HG03045 (cell line): ENCODE data around the gene FRS2.
A peak's percentile ranks its signal among the peaks of the same experiment; 100 is the strongest.

ENCODE experiments used
- ATAC-seq: cut with Tn5 transposase; IDR thresholded peaks from one replicate; pipeline ENCODE4 v1.9.1; 2021; ENCODE audit warnings: mild to moderate bottlenecking, moderate library complexity; ENCODE audit not compliant: unreplicated experiment

Gene FRS2

DNA sequence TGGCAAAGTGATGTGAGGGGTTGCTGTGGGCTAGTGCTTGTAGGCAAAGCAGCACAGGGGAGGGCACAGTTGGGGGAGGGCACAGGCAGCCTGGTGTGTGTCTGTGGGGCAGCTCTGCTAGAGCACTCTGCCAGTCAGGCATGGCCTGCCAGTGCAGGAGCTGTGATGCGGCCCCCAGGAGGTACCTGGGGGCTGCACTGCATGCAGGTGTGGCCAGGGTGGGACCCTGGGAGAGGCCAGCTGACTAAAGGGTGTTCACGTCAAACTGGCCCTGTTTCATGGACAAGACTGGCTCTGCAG is 54.1 kb downstream of the FRS2 start:
- ATAC-seq, result no peak

DNA sequence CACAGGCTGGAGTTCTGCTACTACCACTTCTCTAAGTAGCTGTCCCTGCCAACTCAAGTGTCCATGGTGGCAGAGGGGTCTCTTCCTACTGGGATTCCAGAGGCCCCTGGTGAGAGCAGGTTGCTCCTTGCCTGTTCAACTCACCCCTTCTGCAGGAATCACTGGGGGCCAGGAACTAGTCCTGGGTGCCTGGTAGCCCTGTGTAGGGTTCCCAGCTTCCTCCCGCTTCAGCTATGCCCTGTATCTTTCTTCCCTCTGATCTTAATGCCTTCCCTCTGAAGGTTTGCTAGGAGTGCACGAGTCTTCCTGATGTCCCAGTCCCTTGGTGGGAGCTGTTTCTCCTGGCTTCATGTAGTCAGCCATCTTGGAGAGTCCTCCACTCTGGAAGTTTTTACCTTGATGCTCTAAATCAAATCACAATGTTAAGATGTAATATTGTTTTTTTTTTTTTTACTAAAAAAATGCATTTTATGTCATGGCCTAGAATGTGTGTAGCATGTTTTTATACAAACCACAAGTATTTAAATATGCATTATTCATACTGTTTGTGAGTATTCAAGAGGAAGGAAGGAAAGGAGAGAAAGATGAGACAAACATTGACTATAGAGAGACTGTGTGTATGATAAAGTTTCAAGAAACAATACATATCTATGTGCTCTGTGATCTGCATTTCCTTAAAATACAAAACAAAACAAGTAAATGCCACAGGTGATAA is 54.7 kb downstream of the FRS2 start:
- ATAC-seq, result no peak

DNA sequence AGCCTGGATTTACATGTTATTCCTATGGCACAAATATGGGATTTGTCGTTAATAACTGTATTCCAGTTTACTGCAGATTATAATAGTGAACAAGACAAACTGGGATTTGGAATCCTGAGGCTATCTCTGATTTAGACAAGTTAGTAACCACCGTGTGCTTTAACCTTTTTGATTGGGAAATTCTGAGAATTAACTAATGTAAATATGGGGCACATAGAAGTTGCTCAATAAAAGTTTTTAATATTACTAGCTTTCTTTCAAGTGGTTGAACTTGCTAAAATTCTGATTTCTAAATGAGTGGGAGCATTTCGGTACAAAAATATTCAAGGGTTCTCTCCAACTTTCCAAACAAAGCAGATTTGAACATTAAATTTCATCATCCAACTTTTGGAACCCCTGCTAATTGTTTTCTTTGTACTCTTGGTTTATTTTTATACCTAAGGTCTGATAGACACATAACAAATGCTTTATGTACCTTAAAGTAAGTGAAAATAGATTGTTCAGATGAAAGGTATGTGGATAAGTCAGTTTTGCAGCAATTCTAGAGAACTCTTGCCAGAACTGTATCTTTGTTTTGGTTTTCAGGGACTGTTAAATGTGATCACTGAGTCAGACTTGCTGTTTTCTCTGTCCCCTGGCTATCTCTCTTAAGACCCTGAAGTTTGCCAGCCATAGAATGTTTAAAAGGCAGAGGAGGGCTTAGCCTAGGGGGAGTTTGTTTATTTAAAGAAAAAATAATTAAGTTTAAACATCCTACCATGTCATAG is 57.5 kb downstream of the FRS2 start:
- ATAC-seq, result no peak

DNA sequence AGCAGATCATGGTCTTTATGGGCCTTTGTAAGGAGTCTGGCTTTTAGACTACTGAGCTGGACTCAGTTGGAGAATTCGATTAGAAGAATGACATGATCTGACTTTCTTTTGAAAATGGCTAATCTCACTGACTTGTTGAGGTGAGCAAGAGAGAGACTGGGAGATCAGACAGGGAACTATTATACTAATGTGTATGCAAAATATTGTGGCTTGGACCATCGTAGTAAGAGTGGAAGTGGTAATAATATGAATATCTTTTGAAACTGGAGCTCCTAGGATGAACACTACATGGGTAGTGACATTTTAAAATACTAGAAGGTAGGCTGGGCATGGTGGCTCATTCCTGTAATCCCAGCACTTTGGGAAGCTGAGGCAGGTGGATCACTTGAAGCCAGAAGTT is 58.8 kb downstream of the FRS2 start:
- no peak for ATAC-seq

DNA sequence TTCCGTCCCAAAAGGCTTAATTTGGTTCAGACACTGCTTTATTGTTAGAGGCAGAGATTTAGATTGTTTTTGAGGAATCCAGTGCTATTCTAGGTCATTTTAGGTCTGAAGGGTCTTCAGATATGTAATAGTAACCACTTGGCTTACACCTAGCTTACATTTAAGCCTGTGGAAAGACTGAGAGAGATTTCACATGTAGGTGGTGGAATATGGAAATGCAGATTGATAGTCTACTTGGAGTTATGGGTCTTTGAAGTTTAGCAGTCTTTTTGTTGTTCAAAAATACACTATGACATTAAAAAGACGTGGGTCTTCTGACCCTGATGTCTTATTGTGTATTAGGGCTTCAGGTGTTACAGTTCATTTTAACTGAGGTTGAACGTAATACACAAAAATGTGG is 63.7 kb downstream of the FRS2 start:
- ATAC-seq, result no peak

DNA sequence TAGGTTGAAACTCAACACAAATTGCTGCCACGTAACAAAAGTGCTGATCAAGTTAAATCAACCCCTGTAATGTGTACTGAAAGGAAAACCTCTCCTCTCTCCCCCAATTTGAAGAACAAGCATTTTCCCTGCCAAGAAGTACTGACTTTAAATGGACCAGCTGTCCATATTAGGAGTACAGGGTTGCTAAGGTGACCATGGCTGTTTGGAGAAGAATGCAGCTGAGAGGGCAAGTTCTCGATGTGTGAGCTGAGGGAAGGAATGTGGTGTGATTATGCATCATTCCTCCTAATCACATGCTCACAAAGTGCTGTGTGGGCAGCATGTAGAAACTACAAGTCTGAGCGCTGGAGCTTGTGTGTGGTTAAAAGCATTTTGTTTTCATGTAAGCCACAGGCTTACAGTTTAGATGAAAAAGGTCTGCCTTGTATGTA is 64.2 kb downstream of the FRS2 start:
- peak; percentile 72 for ATAC-seq

DNA sequence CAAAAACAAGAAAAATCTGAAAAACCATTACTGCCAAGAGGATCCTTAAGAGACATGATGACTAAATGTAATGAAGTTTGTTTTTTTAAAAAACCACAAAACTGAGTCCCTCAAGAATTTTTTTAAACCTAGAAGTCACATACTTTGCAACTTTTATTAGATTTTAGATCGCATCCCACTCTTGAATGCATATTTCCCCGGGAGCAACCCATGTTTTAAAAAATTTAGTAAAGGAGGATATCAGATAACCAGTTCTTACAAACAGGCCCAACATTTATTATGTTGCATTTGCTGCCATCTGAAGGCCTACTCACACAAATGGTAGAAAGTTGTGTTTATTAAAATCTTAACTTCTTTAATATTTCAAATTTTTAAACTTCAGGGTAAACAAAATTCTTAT is 70.8 kb downstream of the FRS2 start:
- ATAC-seq, result no peak

DNA sequence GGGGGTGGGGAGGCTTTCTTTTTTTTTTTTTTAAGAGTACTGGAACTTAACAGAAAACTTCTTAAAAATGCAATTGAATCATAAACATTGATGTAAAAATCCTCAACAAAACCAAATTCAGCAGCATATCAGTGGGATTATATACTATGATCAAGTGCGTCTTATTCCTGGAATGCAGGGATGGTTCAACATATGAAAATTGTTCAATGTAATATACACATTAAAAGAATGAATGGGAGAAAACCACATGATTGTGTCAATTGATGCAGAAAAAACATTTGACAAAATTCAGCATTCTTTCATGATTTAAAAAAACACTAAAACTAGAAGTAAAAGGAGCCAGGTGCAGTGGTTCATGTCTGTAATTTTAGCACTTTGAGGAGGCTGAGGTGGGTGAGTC is 73.9 kb downstream of the FRS2 start:
- ATAC-seq, result no peak

DNA sequence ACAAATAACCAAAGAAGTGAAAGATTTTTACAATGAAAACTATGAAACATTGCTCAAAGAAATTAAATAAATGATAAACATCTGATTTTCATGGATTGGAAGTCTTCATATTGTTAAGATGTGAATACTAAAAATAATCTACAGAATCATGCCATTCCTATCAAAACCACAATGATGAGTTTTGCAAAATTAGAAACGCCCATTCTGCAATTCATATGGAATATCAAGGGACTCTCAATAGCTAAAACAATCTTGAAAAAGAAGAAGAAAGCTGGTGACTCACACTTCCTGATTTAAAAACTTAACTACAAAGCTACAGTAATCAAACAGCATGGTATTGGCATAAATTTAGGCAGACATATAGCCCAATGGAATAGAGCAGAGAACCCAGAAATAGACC is 74.9 kb downstream of the FRS2 start:
- no peak for ATAC-seq

DNA sequence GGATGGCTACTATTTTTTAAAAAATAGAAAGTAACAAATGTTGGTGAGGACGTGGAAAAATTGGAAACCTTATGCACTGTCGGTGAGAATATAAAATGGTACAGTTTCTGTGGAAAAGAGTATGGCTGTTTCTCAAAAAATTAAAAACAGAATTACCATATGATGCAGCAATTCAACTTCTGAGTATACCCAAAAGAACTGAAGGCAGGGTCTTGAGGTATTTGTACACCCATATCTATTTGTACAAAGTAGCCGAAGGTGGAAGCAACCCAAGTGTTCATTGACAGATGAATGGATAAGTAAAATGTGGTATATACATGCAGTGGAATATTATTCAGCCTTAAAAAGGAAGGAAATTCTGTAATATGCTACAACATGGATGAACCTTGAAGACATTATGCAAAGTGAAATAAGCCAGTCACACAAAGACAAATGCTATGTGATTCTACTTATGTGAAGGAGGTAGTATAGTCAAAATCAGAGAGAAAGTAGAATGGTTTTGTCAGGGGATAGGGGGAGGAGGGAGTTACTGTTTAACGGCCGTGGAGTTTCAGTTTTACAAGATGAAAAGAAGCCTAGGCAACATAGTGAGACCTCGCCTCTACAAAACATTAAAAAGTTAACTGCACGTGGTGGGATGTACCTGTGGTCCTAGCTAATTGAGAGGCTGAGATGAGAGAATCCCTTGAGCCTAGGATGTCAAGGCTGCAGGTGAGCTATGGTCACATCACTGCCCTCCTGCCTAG is 76.7 kb downstream of the FRS2 start:
- ATAC-seq, result peak; percentile 77

DNA sequence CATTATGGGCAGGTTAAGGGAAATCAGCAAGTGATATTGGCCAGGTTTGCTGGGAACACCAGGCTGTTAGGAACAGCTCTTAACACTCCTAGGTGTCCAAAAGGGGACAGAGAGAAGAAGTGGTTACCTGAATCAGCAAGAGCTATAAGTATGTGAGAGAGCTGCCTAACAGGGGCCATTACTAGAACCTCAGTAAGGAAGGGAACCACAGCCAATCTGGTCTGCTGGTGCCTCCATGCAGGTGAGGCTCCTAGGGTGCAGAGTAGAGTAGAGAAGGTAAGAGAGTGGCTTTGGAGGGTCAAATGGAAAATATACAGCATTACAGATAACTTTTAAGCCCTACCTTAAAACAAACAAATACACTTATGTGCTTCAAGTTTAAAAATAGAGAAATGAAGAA is 78.5 kb downstream of the FRS2 start:
- no peak for ATAC-seq

DNA sequence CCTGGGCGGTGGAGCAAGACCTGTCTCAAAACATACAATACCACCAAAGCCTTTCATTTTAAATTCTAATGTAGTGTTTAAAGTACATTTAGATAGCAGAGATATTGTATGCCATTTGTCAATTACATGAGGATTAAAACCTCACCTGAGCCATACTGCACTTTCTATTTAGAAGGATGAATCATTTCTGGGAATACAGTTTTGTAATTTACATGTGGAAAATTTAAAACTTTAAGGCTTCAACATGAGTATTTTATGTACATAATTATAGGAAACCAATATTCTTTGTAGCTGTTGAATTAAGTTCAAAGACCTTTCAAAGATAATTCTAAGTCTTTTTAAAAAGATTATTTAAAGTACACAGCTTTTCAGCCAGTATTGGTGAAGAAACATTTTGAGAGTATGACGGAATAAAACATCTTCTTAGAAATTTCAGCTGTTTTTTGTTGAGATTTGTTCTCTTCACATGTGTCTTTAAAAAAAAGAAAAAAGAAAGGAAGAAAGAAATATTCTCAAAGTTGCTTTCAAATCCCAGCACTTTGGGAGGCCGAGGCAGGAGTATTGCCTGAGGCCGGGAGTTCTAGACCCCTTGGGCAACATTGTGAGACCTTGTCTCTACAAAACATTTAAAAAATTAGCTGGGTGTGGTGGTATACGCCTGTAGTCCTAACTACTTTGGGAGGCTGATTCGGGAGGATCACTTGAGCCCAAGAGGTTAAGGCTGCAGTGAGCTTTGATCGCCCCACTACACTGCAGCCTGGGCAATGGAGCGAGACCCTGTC is 80.6 kb downstream of the FRS2 start:
- ATAC-seq, result no peak

DNA sequence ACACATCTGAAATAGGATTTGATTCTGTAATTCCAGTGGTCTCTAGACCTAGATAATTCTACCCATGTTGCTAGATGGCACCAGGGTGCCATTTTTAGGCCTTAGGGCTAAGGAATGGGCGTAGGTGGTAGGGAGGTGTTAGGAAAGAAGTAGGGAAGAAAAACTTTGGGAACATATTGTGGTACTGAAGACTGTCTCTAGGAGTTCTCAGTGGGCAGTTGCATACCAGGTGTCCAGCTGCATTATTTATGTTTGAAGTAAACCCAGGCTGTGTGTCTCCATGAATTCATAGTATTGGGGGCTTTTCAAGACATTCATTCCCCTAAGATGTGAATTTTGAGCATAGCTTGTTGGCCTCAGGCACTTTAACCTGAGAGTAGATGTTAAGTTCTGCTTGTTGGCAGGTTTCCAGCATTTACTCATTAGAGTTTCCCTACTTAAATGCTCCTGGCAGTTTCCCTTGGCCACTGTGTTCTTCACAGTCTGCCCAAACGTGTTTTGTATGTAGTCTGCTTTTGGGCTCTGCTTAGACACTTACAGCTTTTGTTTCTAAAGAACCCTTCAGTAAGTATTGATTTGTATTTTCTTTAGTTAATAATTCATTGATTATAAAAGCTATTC is 83.5 kb downstream of the FRS2 start:
- no peak for ATAC-seq

DNA sequence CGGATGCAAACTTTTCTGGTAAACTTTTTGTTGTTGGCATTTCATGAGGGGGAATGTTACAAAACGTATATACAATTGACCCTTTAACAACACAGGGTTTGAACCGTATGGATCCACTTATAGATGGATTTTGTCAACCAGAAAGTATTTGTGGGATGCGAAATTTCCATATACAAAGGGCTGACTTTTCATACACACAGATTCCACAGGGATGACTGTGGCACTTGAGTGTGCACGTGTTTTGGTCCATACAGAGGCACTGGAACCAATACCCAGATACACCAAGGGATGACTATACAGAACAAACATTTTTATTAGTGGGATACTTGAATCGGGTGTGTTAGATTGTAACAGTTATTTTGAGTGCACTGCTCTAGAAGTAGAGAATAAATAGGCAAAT is 85.3 kb downstream of the FRS2 start:
- no peak for ATAC-seq

DNA sequence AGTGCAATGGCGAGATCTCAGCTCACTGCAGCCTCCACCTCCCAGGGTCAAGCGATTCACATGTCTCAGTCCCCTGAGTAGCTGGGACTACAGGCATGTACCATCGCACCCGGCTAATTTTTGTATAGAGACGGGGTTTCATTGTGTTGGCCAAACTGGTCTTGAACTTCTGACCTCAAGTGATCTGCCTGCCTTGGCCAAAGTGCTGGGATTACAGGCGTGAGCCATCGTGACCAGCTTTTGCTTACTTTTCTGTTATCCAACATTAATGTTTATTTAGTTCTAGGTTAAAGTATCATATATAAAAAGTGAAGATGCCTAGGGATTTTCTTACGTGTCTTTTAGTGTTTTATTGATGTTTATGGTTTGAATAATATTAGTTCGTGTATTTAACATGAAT is 86.2 kb downstream of the FRS2 start:
- ATAC-seq, result no peak

DNA sequence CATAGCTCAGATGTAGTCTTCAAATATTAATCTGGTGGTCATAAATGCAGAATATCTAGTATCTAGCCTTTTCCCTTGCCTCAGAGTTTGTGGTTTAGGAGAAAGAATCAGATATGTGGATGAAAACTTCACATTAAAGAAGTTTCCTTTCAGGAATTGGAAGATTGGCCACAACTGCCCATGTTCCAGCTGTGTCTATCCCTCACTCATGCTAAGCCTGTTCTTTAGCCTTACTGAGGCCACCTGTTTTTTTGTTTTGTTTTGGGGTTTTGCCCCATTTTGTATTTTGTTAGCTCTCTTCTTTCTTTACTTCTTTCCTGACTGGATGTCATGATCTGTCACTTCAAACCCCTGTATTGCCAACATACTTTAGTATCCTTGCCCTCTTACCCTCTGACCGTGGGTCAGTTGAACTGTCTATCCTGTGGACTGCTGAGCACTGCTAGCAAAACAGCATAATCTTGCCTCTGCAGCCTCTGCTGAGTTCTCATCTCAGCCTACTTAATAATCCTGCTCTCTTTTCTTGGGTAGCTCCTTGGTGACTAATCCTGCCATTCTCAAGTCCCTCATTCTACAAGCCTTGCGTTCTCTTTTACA is 93.1 kb downstream of the FRS2 start:
- ATAC-seq, result no peak

DNA sequence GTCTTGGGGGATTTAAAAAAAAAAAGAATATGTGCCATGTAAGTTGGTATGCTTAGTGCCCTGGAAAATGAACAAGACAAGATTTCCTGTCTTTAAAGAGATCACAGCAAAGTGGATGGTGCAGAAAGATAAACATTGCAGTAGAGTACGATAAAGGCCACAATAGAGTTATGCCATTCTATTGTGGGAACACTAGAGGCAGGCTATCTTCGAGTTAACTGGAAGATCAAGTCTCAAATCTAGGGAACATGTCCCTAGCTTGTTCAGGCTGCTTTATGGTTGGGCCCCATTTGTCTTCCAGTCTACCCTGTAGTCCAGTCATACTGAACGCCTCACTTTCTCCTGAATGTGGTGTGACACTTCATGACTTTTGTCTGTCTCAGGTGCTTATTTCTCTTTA is 96.4 kb downstream of the FRS2 start:
- ATAC-seq, result no peak

DNA sequence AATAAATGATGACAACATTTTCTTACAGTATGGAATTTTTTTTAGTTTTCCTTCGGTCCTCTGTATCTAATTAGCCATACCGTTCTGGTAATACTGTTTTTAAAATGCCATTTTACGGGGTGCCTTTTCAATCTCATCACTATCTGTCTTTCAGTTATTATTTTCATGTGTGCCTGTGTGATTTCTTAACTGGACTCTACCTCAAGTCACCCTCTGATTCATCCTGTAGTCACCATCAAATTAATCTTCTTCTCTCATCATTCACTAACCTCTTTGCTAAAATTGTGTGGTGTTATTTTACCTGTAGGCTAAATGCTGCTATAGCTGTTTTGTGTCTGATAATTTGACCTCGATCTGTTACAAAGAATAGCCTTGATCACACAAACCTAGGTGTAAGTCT is 99.0 kb downstream of the FRS2 start:
- no peak for ATAC-seq

DNA sequence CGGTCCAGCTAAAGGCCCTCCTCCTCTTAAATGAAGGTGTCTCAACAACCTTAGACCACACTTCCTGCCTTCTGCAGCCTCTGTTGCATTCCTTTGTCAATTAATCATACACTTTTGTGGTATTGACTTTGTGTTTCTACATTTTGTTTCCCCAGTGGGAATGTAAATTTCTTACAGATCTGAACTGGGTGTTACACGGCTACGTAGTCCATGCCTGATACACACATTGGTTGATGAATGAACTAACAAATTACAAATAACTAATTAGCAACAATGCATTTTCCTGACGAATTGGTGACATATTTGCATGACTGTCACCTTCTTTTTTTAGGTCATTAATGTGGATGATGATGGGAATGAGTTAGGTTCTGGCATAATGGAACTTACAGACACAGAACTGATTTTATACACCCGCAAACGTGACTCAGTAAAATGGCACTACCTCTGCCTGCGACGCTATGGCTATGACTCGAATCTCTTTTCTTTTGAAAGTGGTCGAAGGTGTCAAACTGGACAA is 99.9 kb downstream of the FRS2 start:
- no peak for ATAC-seq
